ENCODE measurements around the gene MUSK. TPM values are rescaled to one million over a fixed set of nuclear protein-coding genes. Genes with fewer than 3 reads are reported as not detected.

Gene MUSK
- not detected in 2 replicates for total RNA-seq

DNA sequence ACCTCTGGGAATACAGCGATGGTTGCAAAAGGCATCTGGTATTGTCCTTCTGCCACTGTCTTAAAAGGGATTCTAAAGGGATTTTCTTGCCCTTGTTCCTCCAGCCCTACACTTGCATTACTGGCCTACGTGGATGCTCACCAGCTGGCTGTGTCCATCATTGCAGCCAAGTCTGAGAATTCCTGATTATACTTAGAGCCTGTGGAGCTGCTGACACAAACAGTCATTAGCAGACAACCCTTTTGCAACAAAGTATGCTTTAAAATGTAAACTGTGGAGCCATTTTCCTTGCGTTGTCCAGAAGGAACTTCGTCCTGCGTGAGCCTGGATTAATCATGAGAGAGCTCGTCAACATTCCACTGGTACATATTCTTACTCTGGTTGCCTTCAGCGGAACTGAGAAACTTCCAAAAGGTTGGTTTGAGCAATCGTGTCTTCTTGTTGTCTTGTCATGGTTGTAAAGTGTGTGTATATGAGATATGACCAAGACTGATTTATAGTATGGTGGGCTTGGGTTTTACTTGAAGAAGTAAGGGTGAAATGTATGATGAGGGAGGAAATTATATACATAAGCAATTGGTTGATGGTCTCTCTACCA, at the start of gene MUSK:
TSS of gene MUSK (plus strand) at position 222 of the 598 bp plus-strand sequence. CDS start at position 336, 114 bp downstream.
- ChIA-PET CTCF (no interaction called here), POLR2A (no interaction called here)
- Mint-ChIP-seq H3K27me3 (peaks cover 3% of the 10 kb centered on the region), H3K4me1 (no peaks in the 10 kb centered on the region), H3K36me3 (ENCODE audit: low read depth) (no peaks in the 10 kb centered on the region), H3K9me3 (no peaks in the 10 kb centered on the region), H3K27ac (no peak within 1 kb of the TSS), H3K4me3 (no peak within 1 kb of the TSS)
- no peak for ATAC-seq (ENCODE audit: low read depth)
- TF ChIP-seq, protein P1, sequence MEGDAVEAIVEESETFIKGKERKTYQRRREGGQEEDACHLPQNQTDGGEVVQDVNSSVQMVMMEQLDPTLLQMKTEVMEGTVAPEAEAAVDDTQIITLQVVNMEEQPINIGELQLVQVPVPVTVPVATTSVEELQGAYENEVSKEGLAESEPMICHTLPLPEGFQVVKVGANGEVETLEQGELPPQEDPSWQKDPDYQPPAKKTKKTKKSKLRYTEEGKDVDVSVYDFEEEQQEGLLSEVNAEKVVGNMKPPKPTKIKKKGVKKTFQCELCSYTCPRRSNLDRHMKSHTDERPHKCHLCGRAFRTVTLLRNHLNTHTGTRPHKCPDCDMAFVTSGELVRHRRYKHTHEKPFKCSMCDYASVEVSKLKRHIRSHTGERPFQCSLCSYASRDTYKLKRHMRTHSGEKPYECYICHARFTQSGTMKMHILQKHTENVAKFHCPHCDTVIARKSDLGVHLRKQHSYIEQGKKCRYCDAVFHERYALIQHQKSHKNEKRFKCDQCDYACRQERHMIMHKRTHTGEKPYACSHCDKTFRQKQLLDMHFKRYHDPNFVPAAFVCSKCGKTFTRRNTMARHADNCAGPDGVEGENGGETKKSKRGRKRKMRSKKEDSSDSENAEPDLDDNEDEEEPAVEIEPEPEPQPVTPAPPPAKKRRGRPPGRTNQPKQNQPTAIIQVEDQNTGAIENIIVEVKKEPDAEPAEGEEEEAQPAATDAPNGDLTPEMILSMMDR (IDR thresholded peaks at IDR 0.05): no peak
- intact Hi-C loops (cut with micrococcal nuclease): no loop called here
- DNase-seq: no peak

DNA sequence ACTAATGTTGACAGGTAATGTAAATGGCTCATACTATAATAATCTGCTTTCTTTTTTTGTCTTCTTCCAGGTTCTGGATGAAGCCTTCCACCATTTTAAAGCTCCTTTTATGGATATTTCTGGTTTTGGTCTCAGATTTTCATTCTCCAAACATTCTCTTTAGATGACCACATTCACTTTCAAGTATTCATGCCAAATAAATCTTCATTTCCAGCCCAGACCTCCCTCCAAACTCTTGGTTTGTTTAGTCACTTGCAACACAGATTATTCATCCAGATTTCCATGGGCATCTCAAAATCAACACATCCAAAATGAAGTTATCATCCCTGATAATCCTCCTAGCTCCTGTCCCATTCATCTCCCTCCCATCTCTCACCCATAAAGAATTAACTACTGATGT, 48.8 kb upstream of the MUSK start:
- intact Hi-C loops (cut with micrococcal nuclease): loop anchor here (5.0 to 10.0 kb wide), 2 partner anchors 193 to 715 kb away; no protein-coding TSS in a partner anchor
- H3K9me3 Mint-ChIP-seq: no peaks in the 10 kb centered on the region
- no peaks in the 10 kb centered on the region for H3K36me3 Mint-ChIP-seq (ENCODE audit: low read depth)
- TF ChIP-seq, protein P1 (IDR thresholded peaks at IDR 0.05): no peak
- no peak overlapping the region for H3K27ac Mint-ChIP-seq
- no peaks in the 10 kb centered on the region for H3K27me3 Mint-ChIP-seq
- H3K4me1 Mint-ChIP-seq: no peaks in the 10 kb centered on the region
- H3K4me3 Mint-ChIP-seq: no peak overlapping the region
- POLR2A ChIA-PET: no interaction called here
- DNase-seq: no peak
- CTCF ChIA-PET: no interaction called here
- ATAC-seq (ENCODE audit: low read depth): no peak

DNA sequence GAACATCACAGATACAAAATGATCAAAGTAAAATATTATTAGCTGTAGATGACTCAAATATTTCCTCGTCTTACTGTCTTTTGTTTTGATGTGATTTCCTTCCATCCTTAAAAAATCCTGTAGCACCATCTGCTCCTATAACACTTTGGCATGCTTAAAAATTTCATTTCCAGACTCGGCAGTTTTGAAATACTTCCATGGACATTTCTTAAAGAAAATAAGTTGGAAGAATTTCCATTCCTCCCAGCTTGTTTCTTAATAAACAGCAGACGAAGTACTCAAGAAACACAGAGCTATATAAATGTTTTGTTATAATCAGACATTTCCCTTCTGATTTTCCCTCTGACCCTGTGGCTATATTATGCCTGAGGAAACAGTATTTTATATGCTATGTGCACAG, 47.9 kb upstream of the MUSK start:
- Mint-ChIP-seq H3K27me3 (no peaks in the 10 kb centered on the region), H3K36me3 (ENCODE audit: low read depth) (no peaks in the 10 kb centered on the region), H3K4me1 (no peaks in the 10 kb centered on the region), H3K4me3 (no peak overlapping the region), H3K9me3 (no peaks in the 10 kb centered on the region), H3K27ac (no peak overlapping the region)
- ChIA-PET CTCF (no interaction called here), POLR2A (no interaction called here)
- TF ChIP-seq, protein P1 (IDR thresholded peaks at IDR 0.05): no peak
- intact Hi-C loops (cut with micrococcal nuclease): loop anchor here (5.0 to 10.0 kb wide), 2 partner anchors 193 to 716 kb away; no protein-coding TSS in a partner anchor
- no peak for DNase-seq
- no peak for ATAC-seq (ENCODE audit: low read depth)

DNA sequence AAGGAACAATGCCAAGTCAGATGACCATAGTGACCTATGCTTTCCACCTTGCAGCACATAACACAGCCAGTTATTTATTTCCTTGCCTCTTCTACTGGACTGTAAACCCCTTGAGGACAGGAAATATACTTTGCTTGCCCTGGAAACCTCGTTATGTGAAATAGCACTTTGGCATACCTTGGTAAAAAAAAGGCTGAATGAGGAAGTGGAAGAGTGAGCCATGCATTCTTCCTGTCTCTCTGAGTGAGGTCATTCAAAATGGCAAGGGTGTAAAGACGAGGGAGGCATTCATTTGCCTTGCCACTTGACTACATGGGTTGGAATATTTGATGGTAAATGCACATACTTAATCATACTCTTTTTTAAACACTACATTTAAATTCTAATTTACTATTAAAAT, 46.2 kb upstream of the MUSK start:
- ChIA-PET CTCF (interaction anchor here (0.6 to 2.9 kb wide), 2 partner anchors 406 to 438 kb away, joined by 3 to 35 read pairs; no protein-coding TSS in a partner anchor), POLR2A (no interaction called here)
- TF ChIP-seq, protein P1 (IDR thresholded peaks at IDR 0.05): no peak
- intact Hi-C loops (cut with micrococcal nuclease): loop anchor here (5.0 to 10.0 kb wide), 2 partner anchors 195 to 718 kb away; no protein-coding TSS in a partner anchor
- Mint-ChIP-seq H3K27me3 (no peaks in the 10 kb centered on the region), H3K9me3 (no peaks in the 10 kb centered on the region), H3K27ac (no peak overlapping the region), H3K36me3 (ENCODE audit: low read depth) (no peaks in the 10 kb centered on the region), H3K4me1 (no peaks in the 10 kb centered on the region), H3K4me3 (no peak overlapping the region)
- no peak for ATAC-seq (ENCODE audit: low read depth)
- no peak for DNase-seq

DNA sequence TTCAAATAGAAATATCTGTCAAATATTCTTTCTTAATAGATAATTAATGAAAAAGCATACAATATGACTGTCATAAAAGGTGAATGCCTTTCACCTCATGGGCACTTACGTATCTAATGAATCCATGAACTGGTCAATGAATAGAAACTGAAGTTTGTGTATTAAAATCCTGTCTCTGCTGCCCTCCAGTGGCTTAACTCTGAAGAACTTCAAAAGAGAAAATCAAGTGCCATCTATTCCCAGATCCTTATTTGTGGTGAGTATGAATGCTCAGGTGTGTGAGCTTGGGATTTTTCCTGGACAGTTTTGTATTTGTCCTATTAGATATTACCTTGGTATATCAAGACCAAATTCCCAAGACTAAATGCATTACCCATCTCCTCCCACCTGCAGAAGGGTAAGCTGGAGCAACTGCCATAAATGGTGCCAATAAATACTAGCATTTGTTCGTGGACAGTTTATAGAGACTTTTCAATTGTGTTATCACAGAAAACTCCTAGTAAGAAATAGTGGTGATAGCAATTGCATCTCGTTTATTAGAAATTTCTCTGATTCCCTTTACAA, 45.0 kb upstream of the MUSK start:
- TF ChIP-seq, protein P1 (IDR thresholded peaks at IDR 0.05): no peak
- intact Hi-C loops (cut with micrococcal nuclease): loop anchor here (1.0 to 10.0 kb wide), 5 partner anchors 196 to 1379 kb away; no protein-coding TSS in a partner anchor
- CTCF ChIA-PET: interaction anchor here (0.7 to 2.9 kb wide), 5 partner anchors 405 to 1154 kb away, joined by 3 to 35 read pairs (median 3); no protein-coding TSS in a partner anchor
- DNase-seq (no peak), ATAC-seq (ENCODE audit: low read depth) (no peak)
- no peaks in the 10 kb centered on the region for H3K4me1 Mint-ChIP-seq
- H3K4me3 Mint-ChIP-seq: no peak overlapping the region
- H3K27me3 Mint-ChIP-seq: no peaks in the 10 kb centered on the region
- no peaks in the 10 kb centered on the region for H3K36me3 Mint-ChIP-seq (ENCODE audit: low read depth)
- no peak overlapping the region for H3K27ac Mint-ChIP-seq
- POLR2A ChIA-PET: no interaction called here
- H3K9me3 Mint-ChIP-seq: no peaks in the 10 kb centered on the region

All from activated B cell treated with CpG ODN at 0.5 μM for 24 hours (primary cell).